HFF-Myc (cell line): ENCODE data around the gene CHD8.

Experiments
- DNase-seq: peaks from one replicate; pipeline ENCODE4 v3.0.0-alpha.2; 2011; ENCODE audit warnings: low read depth; ENCODE audit errors: extremely low read depth
- H3K4me3 ChIP-seq: replicated peaks from 2 replicates; pipeline ENCODE4 v1.5.1; 2011; ENCODE audit warnings: low read depth, mild to moderate bottlenecking, control low read depth, low read length
- TF ChIP-seq, protein P1 (sequence below): IDR thresholded peaks from 2 replicates; pipeline ENCODE4 v1.5.1; 2012; ENCODE audit warnings: mild to moderate bottlenecking, low read depth, low read length, control low read depth; ENCODE audit errors: missing control alignments

CHD8 gene

DNA sequence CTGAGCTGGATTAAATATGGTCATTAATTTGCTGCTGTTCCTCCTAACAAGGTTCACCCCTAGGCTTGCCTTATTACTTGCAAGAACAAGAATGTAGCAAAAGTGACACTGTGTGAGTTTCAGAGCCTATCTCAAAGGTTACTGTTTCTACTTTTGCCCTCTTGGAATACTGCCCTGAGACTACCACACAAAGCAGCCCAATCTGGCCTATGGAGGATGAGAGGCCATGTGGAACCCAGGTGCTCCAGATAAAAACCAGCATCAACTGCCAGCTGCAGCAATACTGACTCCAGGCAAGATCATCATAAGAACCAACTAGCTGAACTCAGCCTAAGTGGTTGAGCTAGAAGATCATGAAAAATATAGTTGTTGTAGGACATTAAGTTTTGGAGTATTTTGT is 49.7 kb downstream of the CHD8 start:
- TF ChIP-seq, protein P1, sequence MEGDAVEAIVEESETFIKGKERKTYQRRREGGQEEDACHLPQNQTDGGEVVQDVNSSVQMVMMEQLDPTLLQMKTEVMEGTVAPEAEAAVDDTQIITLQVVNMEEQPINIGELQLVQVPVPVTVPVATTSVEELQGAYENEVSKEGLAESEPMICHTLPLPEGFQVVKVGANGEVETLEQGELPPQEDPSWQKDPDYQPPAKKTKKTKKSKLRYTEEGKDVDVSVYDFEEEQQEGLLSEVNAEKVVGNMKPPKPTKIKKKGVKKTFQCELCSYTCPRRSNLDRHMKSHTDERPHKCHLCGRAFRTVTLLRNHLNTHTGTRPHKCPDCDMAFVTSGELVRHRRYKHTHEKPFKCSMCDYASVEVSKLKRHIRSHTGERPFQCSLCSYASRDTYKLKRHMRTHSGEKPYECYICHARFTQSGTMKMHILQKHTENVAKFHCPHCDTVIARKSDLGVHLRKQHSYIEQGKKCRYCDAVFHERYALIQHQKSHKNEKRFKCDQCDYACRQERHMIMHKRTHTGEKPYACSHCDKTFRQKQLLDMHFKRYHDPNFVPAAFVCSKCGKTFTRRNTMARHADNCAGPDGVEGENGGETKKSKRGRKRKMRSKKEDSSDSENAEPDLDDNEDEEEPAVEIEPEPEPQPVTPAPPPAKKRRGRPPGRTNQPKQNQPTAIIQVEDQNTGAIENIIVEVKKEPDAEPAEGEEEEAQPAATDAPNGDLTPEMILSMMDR, result no peak

DNA sequence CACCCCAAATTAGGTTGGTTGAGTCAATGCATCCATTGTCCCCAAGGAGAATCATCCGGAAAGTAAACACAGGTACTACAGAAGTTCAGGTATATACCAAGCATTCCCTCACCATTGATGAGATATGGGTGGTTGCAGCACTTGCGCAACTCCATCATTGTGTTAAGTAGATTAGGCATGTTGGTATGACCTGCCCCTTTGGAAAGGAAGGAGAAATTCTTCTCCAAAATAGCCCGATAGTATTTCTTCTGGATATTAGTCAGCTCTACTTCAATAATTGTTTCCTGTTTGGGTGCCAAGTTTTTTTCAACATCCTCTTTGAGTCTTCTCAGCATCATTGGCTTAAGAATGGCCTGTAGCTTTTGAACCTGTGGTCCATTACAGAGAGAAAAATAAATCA is 50.8 kb downstream of the CHD8 start:
- no peak overlapping the region for H3K4me3 ChIP-seq
- TF ChIP-seq, protein P1, result no peak
- DNase-seq, result no peak

More for the DNA sequence above, 49.7 kb downstream of the CHD8 start:
- DNase-seq, result no peak
- no peak overlapping the region for H3K4me3 ChIP-seq

DNA sequence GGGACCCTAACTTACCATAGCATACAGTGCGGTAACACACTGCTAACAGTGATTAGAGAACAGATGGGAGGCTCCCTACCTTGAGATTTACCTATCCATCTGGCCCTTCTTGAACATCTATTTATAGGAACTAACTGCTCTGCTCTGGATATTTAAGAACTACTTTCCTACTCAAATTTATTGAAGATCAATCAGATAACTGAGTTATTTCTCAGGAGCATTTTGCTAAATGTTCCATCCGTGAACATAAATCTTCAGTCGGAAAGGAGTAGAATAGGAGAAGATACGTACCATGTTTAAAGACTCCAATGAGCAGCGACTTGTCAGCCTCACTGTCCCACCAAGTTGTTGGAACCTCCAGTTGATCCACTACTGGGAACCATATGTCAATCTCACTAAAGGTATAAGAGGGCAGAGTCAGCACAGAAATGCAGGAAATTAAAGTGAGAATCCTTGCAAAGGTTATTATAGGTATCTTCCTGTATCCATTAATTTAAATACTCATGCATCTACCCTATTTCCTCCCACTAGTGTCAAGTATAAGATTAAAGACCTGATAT is 56.5 kb downstream of the CHD8 start:
- H3K4me3 ChIP-seq, result no peak overlapping the region
- TF ChIP-seq, protein P1, result no peak
- DNase-seq, result no peak

DNA sequence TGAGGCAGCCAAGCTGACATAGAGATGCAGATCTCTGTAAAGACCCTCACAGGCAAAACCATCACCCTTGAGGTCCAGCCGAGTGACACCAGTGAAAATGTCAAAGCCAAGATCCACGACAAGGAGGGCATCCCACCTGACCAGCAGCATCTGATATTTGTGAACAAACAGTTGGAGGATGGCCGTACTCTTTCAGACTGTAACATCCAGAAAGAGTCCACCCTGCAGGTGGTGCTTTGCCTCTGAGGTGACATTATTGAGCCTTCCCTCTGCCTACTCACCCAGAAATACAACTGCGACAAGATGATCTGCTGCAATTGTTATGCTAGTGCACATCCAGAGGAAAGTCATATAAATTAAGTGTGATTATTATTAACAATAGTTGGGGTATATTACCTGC is 57.0 kb downstream of the CHD8 start:
- no peak overlapping the region for H3K4me3 ChIP-seq
- no peak for DNase-seq
- TF ChIP-seq, protein P1, result no peak

DNA sequence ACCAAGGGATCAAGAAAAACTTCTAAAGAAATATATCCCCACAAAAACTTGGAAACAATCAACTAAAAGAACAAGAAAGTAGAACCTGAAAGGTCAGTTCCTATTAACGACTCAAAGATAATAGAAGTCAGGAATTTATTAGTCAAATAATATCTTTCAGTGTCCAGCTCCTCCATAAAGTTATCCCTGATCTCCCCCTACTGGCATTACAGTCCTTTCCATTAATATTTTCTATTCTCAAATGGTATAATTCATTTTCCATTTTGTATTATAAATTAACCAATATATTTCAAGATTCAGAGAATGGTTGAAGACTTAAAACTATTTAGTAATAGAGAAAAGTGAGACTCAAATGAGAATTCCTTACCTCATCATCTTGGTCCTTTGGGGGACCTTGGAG is 60.5 kb downstream of the CHD8 start:
- TF ChIP-seq, protein P1, result no peak
- no peak for DNase-seq
- H3K4me3 ChIP-seq, result no peak overlapping the region

DNA sequence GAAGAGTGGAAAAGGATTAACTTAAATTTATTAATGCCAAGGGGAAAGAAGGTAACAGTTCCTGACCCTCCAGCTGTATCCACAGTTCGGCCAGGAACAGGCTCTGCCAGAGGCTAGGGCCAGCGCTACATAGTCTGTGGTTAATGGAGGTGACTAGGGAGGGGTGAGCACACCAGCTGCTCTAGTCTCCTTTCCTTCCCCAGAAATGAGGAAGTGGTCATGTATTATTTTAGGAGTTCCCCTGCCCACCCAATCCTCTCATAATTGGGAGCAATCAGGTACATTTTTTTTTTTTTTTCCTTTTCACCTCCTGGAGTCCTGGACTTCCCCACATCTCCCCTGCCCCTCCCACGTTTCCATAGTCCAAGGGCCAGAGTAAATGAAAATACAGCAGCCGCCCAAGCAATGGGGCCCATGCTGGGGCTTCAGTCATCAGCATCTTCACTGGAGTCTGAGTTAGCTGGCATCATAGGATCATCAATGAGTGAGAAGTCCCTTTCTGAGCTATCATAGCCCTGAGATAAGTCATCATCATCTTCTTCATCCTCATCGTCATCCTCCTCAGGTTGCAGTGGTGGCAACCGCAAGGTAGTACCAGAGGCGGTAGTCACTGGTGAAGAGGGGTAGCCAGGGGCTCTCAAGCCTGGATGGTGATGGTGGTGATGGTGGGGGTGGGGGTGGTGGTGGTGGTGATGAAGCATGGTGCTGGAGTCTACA is 70.6 kb downstream of the CHD8 start:
- H3K4me3 ChIP-seq, result no peak overlapping the region
- no peak for DNase-seq
- TF ChIP-seq, protein P1, result no peak
